Measurements from ENCODE around the gene SLC25A42. TPM values are rescaled to one million over a fixed set of nuclear protein-coding genes. Genes with fewer than 3 reads are reported as not detected.

The SLC25A42 gene
- total RNA-seq, 1 experiment from 2014 or later, result 8.0 TPM

DNA sequence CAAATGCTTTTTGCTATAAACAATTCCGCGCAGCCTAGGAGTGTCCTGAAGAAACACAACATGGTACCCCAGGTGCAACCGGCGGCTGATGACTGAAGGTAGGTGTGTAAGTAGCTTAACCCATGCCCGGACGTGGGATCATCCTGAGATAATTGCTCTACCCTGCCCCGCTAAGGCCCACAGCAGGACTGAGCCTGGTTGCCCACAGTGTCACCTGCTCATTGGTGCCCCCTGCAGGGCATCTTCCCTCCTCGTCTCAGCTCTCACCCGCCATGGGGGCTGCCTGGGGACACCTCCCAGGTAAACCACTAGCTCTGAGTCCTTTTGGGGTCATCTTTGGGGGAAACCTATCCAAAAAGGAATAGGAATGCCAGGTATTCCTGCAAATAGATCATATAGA is 52.2 kb downstream of the SLC25A42 start:
- H2AFZ ChIP-seq (ENCODE audit: low read length), result no peak overlapping the region
- CTCF ChIA-PET, result no interaction called here
- no peaks in the 10 kb centered on the region for H3K27me3 ChIP-seq (ENCODE audit: low read length)
- TF ChIP-seq EZH2phosphoT487 (IDR thresholded peaks at IDR 0.05; ENCODE audit: borderline replicate concordance, low read length), result no peak
- TF ChIP-seq, protein P1, sequence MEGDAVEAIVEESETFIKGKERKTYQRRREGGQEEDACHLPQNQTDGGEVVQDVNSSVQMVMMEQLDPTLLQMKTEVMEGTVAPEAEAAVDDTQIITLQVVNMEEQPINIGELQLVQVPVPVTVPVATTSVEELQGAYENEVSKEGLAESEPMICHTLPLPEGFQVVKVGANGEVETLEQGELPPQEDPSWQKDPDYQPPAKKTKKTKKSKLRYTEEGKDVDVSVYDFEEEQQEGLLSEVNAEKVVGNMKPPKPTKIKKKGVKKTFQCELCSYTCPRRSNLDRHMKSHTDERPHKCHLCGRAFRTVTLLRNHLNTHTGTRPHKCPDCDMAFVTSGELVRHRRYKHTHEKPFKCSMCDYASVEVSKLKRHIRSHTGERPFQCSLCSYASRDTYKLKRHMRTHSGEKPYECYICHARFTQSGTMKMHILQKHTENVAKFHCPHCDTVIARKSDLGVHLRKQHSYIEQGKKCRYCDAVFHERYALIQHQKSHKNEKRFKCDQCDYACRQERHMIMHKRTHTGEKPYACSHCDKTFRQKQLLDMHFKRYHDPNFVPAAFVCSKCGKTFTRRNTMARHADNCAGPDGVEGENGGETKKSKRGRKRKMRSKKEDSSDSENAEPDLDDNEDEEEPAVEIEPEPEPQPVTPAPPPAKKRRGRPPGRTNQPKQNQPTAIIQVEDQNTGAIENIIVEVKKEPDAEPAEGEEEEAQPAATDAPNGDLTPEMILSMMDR (conservative IDR thresholded peaks at IDR 0.05; ENCODE audit: low read depth, low read length), result peak; percentile 69
- no peak overlapping the region for H3K4me2 ChIP-seq (ENCODE audit: low read length)
- ATAC-seq (no peak), DNase-seq (peak; percentile 25)
- no peak overlapping the region for H3K9ac ChIP-seq (ENCODE audit: low read length)
- no peak overlapping the region for H3K27ac ChIP-seq (ENCODE audit: low read length)
- H3K4me3 ChIP-seq (ENCODE audit: low read length), result no peak overlapping the region
- BruUV-seq (replicated peaks), result no TSS peak
- H3K9me3 ChIP-seq (ENCODE audit: low read length), result no peaks in the 10 kb centered on the region
- H4K20me1 ChIP-seq (ENCODE audit: low read length), result no peaks in the 10 kb centered on the region
- H3K4me1 ChIP-seq (ENCODE audit: insufficient read depth, low read length), result no peaks in the 10 kb centered on the region
- H3F3A ChIP-seq (ENCODE audit: low read length, unreplicated experiment), result no peaks in the 10 kb centered on the region
- H3K36me3 ChIP-seq (ENCODE audit: low read depth, low read length), result no peaks in the 10 kb centered on the region; the same call in 1 of the 2 replicates
- no peaks in the 10 kb centered on the region for H3K79me2 ChIP-seq (ENCODE audit: low read length)
- intact Hi-C loops (cut with micrococcal nuclease), result no loop called here
- no peaks in the 10 kb centered on the region for H3K9me2 ChIP-seq (replicated peaks; ENCODE audit: low read length)
- POLR2A ChIA-PET (ENCODE audit: unreplicated experiment), result no interaction called here

DNA sequence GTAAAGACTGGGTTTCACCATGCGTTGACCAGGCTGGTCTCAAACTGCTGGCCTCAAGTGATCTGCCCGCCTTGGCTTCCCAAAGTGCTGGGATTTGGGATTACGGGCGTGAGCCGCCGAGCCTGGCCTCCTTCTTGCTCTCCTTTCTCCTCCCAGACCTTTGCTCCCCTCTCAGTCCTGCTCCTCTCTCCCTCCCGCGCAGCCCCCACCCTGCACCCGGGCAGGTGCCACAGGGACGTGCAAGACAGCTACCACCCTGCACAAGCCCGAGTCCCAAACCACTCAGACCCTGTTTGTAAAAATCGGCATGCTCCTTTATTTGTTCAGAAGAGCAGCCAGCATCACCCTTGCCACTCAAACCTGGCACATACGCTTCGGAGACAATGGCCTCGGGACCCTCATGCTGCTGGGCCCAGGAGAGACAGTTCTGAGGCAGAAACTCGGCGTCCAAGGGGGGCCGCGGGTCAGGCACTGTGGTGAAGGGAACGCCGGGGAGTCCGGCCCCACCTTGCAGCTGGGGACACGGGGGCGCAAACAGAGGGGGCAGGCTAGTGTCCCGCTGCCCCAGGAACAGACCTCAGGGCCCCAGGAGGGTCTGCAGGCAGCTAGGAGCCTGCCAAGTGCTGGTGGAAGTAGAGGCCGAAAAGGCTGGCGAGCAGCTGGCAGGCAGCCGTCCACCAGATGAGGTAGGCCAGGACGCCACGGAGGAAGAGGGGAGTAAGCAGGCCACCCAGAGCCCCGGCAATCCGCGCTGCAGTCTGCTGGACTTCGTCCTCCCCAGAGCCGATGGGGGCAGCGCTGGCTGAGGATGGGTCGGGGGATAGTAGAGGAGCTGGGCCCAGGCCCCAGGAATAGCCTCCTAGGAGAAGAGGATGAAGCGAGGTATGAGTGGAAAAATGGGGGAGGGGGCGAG is 55.8 kb downstream of the SLC25A42 start:
- ATAC-seq (no peak), DNase-seq (no peak)
- no peaks in the 10 kb centered on the region for H3F3A ChIP-seq (ENCODE audit: low read length, unreplicated experiment)
- H3K27me3 ChIP-seq (ENCODE audit: low read length), result no peaks in the 10 kb centered on the region
- H3K9me3 ChIP-seq (ENCODE audit: low read length), result no peaks in the 10 kb centered on the region; the same call in 1 of the 2 replicates
- no peak overlapping the region for H2AFZ ChIP-seq (ENCODE audit: low read length)
- H3K9me2 ChIP-seq (replicated peaks; ENCODE audit: low read length), result no peaks in the 10 kb centered on the region
- intact Hi-C loops (cut with micrococcal nuclease), result no loop called here
- no peak overlapping the region for H3K4me2 ChIP-seq (ENCODE audit: low read length)
- no peaks in the 10 kb centered on the region for H3K4me1 ChIP-seq (ENCODE audit: insufficient read depth, low read length)
- no peak overlapping the region for H3K27ac ChIP-seq (ENCODE audit: low read length)
- ChIA-PET POLR2A (ENCODE audit: unreplicated experiment) (no interaction called here), CTCF (no interaction called here)
- H3K36me3 ChIP-seq (ENCODE audit: low read depth, low read length), result peaks cover 10% of the 10 kb centered on the region; the same call in 1 of the 2 replicates
- H4K20me1 ChIP-seq (ENCODE audit: low read length), result no peaks in the 10 kb centered on the region
- TF ChIP-seq, protein P1 (conservative IDR thresholded peaks at IDR 0.05; ENCODE audit: low read depth, low read length), result no peak
- no peak for TF ChIP-seq EZH2 (IDR thresholded peaks at IDR 0.05; ENCODE audit: low read length, unreplicated experiment)
- no peak for TF ChIP-seq EZH2phosphoT487 (IDR thresholded peaks at IDR 0.05; ENCODE audit: borderline replicate concordance, low read length)
- no TSS peak for BruUV-seq (replicated peaks)
- no peak overlapping the region for H3K9ac ChIP-seq (ENCODE audit: low read length)
- no peaks in the 10 kb centered on the region for H3K79me2 ChIP-seq (ENCODE audit: low read length)
- no peak overlapping the region for H3K4me3 ChIP-seq (ENCODE audit: low read length)
